Glomerular visceral epithelial cell (primary cell): Measurements from ENCODE around the gene ANAPC16.
"Not testable (repeated sequence)": the region's sequence is repeated elsewhere in the genome, so short reads cannot be mapped to it uniquely, and the experiment has no call there.

Experiments used
- DNase-seq: peaks from one replicate; pipeline ENCODE4 v3.0.0-alpha.2; 2016; ENCODE audit errors: extremely low spot score

Gene ANAPC16

GRCh38 chr10:72277996-72278667 is 62.3 kb downstream of the ANAPC16 start:
- no peak for DNase-seq

DNA sequence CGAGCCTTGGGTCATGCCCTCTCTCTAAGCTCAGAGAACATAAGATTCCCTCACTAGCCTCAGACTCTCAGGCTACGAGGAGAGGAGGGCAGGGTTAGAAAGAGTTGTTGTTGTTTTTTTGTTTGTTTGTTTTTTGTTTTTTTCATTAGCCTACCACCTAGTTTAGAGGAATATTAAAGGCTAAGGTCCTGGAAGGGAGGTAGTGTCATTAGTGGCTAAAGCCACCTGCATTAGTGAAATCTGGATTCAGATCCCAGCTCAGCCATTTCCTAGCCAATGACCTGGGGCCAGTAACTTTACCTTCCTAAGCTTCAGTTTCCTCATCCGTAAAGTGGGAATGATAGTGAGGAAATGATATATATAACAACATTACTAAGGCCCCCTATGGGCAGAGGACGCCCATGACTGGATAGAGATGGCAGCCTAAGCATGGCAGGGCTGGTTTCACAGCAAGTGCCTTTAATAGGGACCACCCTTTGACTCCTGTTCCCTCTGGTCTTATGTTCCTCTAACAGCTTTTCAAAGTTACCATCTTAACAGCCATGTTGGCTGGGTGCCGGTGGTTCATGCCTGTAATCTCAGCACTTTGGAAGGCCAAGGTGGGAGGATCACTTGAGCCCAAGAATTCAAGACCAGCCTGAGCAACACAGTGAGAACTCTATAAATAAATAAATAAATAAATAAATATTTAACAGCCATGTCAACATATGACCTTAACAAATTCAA is 63.0 kb downstream of the ANAPC16 start:
- DNase-seq, result no peak

- DNase-seq, result not testable (repeated sequence)
Observed at GRCh38 chr10:72279587-72279986, 63.8 kb downstream of the ANAPC16 start.

DNA sequence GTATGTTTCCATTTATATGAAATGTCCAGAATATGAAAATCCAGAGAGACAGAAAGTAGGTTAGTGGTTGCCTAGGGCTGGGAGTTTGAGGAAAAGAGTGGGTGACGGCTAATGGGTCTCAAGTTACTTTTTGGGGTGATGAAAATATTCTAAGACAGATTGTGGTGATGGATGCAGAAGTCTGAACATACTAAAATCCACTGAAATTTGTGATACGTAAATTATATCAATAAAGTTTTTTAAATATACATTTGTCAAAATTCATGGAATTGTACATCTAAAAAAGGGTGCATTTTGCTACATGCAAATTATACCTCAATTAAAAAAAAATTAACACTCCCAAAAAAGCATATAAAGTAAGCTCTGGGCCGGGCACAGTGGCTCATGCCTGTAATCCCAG is 67.3 kb downstream of the ANAPC16 start:
- no peak for DNase-seq
